IMR-90 (cell line): ENCODE measurements around the gene CNNM2. TPM values are rescaled to one million over a fixed set of nuclear protein-coding genes. Genes with fewer than 3 reads are reported as not detected.

Source experiments
- ATAC-seq: fragments of 200-7000 bp; cut with Tn5 transposase; 2 replicates; pipeline ENCODE4 v1.9.1; 2020; ENCODE audit warnings: low read depth, mild to moderate bottlenecking, moderate library complexity
- BruUV-seq: library from RNA; stranded (reverse); fragments of 400-500 nt; replicated peaks from 2 replicates; lab custom pipeline; 2021; lab: Mats Ljungman, UMichigan
- CTCF ChIA-PET: fragments of 300-600 bp; formaldehyde crosslinking; extraction: SDS; loops from one replicate; lab custom pipeline; 2021; ENCODE audit warnings: antibody characterized with exemption; lab: Yijun Ruan, JAX
- POLR2A ChIA-PET: fragments of 300-600 bp; sonication (Branson Sonifier 250); formaldehyde crosslinking; loops from one replicate; lab custom pipeline; 2022; ENCODE audit warnings: antibody characterized with exemption; ENCODE audit not compliant: unreplicated experiment; lab: Charles Lee
- DNase-seq: peaks from one replicate; pipeline ENCODE4 v3.0.0; 2013
- H2AFZ ChIP-seq: replicated peaks from 2 replicates; pipeline ENCODE3; 2013; ENCODE audit warnings: low read length, mild to moderate bottlenecking; ENCODE audit not compliant: poor library complexity
- H2AK5ac ChIP-seq: 2 replicates; pipeline ENCODE4 v1.6.1; 2013; ENCODE audit warnings: low read depth, low read length, inconsistent platforms
- H2AK9ac ChIP-seq: replicated peaks from 2 replicates; pipeline ENCODE3; 2013; ENCODE audit warnings: mild to moderate bottlenecking, low read depth, low read length, moderate library complexity; ENCODE audit not compliant: poor library complexity
- H2BK120ac ChIP-seq: 2 replicates; pipeline ENCODE4 v1.6.1; 2013; ENCODE audit warnings: low read depth, low read length, inconsistent platforms
- H2BK15ac ChIP-seq: 3 replicates; pipeline ENCODE4 v1.6.1; 2013; ENCODE audit warnings: low read depth, low read length, inconsistent platforms
- H2BK20ac ChIP-seq: 2 replicates; pipeline ENCODE4 v1.6.1; 2013; ENCODE audit warnings: low read depth, mild to moderate bottlenecking, inconsistent platforms, low read length, moderate library complexity
- H2BK5ac ChIP-seq: 2 replicates; pipeline ENCODE4 v1.6.1; 2013; ENCODE audit warnings: mild to moderate bottlenecking, low read depth, low read length, inconsistent platforms; ENCODE audit not compliant: poor library complexity, severe bottlenecking
- H3K14ac ChIP-seq: replicated peaks from 2 replicates; pipeline ENCODE4 v1.6.1; 2013; ENCODE audit warnings: low read depth, low read length, inconsistent platforms
- H3K18ac ChIP-seq: 2 replicates; pipeline ENCODE4 v1.6.1; 2013; ENCODE audit warnings: low read depth, low read length, control low read depth
- H3K23ac ChIP-seq: 2 replicates; pipeline ENCODE4 v1.6.1; 2013; ENCODE audit warnings: low read depth, low read length, inconsistent platforms
- H3K27ac ChIP-seq: 2 replicates; pipeline ENCODE4 v1.5.1; 2013; ENCODE audit warnings: mild to moderate bottlenecking, control low read depth, low read length; ENCODE audit not compliant: insufficient read depth
- H3K27me3 ChIP-seq: 2 replicates; pipeline ENCODE4 v1.6.1; 2013; ENCODE audit warnings: low read length; ENCODE audit not compliant: control insufficient read depth, insufficient read depth
- H3K36me3 ChIP-seq: 2 replicates; pipeline ENCODE4 v1.6.1; 2013; ENCODE audit warnings: low read length, mixed read lengths; ENCODE audit not compliant: control insufficient read depth, insufficient read depth
- H3K4ac ChIP-seq: 2 replicates; pipeline ENCODE4 v1.6.1; 2013; ENCODE audit warnings: low read depth, low read length, inconsistent platforms
- H3K4me1 ChIP-seq: 2 replicates; pipeline ENCODE4 v1.6.1; 2013; ENCODE audit warnings: low read length, mixed read lengths; ENCODE audit not compliant: control insufficient read depth, insufficient read depth
- H3K4me2 ChIP-seq: 2 replicates; pipeline ENCODE4 v1.6.1; 2013; ENCODE audit warnings: low read depth, mild to moderate bottlenecking, control low read depth, low read length, moderate library complexity
- H3K4me3 ChIP-seq: 2 replicates; pipeline ENCODE4 v1.5.1; 2013; ENCODE audit warnings: low read depth, mild to moderate bottlenecking, control low read depth, low read length, moderate library complexity; ENCODE audit not compliant: insufficient read depth
- H3K56ac ChIP-seq: 2 replicates; pipeline ENCODE4 v1.6.1; 2013; ENCODE audit warnings: low read length, inconsistent platforms; ENCODE audit not compliant: insufficient read depth; ENCODE audit errors: extremely low read depth
- H3K79me1 ChIP-seq, 2 experiments: 2 replicates each; pipeline ENCODE4 v1.6.1; 2013; ENCODE audit warnings: low read length in 2 of 2, inconsistent platforms in 1 of 2, low read depth in 1 of 2
- H3K9ac ChIP-seq: 2 replicates; pipeline ENCODE4 v1.6.1; 2013; ENCODE audit warnings: low read depth, low read length, control low read depth
- H3K9me1 ChIP-seq: 2 replicates; pipeline ENCODE4 v1.6.1; 2013; ENCODE audit warnings: low read length, inconsistent platforms; ENCODE audit not compliant: insufficient read depth
- H3K9me3 ChIP-seq: 2 replicates; pipeline ENCODE4 v1.6.1; 2013; ENCODE audit warnings: low read length; ENCODE audit not compliant: control insufficient read depth, insufficient read depth
- H4K20me1 ChIP-seq: 2 replicates; pipeline ENCODE4 v1.6.1; 2013; ENCODE audit warnings: low read length, inconsistent platforms; ENCODE audit not compliant: insufficient read depth
- H4K5ac ChIP-seq: 2 replicates; pipeline ENCODE4 v1.6.1; 2013; ENCODE audit warnings: mild to moderate bottlenecking, low read depth, low read length, control low read depth
- H4K8ac ChIP-seq, 2 experiments: 2 replicates each; pipeline ENCODE4 v1.6.1; 2013; ENCODE audit warnings: low read depth in 2 of 2, low read length in 2 of 2, control low read depth in 1 of 2, inconsistent platforms in 1 of 2
- H4K91ac ChIP-seq: 2 replicates; pipeline ENCODE4 v1.6.1; 2013; ENCODE audit warnings: low read depth, low read length, inconsistent platforms; ENCODE audit not compliant: insufficient read depth
- POLR2A ChIP-seq: IDR thresholded peaks from 2 replicates; pipeline ENCODE4 v1.6.1; 2012; ENCODE audit warnings: mild to moderate bottlenecking, low read depth, low read length
- RAD21 ChIP-seq: IDR thresholded peaks from 2 replicates; pipeline ENCODE4 v1.6.1; 2012; ENCODE audit warnings: low read length, improper control_type of control experiment
- RCOR1 ChIP-seq: IDR thresholded peaks from 2 replicates; pipeline ENCODE4 v1.6.1; 2012; ENCODE audit warnings: mild to moderate bottlenecking, low read length, improper control_type of control experiment; ENCODE audit not compliant: insufficient replicate concordance
- WGBS, 2 experiments: methylation state at CpG; one replicate each; pipeline versions ENCODE4 v1.1.5 to v1.1.7; 2013; ENCODE audit warnings: missing lambda C conversion rate in 2 of 2; ENCODE audit not compliant: insufficient read length in 1 of 2; ENCODE audit errors: extremely low coverage in 2 of 2; 5-methylcytosine and 5-hydroxymethylcytosine counted together
- dilution Hi-C: fragments of 300-500 bp; cut with HindIII; formaldehyde crosslinking; loops from one replicate; pipeline ENCODE4 v1.14.3; 2018; ENCODE audit warnings: low sequenced_read_pairs; ENCODE audit not compliant: unreplicated experiment
- in situ Hi-C: fragments of 300-500 bp; cut with MboI; formaldehyde crosslinking; loops from 3 replicates; pipeline ENCODE4 v1.14.3; 2019; ENCODE audit warnings: low sequenced_read_pairs, inconsistent platforms, mixed read lengths
- intact Hi-C: fragments of 100-400 bp; cut with micrococcal nuclease; formaldehyde crosslinking; loops from 2 replicates; pipeline ENCODE4 v1.10.0; 2022
- polyA plus RNA-seq, 3 experiments: library from polyadenylated mRNA; depleted of rRNA; stranded (reverse); fragments of >200 nt; gene quantifications; 2 replicates each; pipeline ENCODE4 v1.2.3, GENCODE V29; 2012; ENCODE audit warnings: low replicate concordance in 1 of 3
- total RNA-seq: library from RNA; depleted of rRNA; stranded (reverse); fragments of >200 nt; gene quantifications from 2 replicates; pipeline ENCODE4 v1.2.3, GENCODE V29; 2012

The CNNM2 gene
- total and polyA plus RNA-seq, 2 of the 4 experiments (the other 2 are of a cell fraction) = 4.7 to 5.6 TPM

- ATAC-seq = no peak
- dilution Hi-C loops = no loop called here
- DNase-seq = no peak
Observed at GRCh38 chr10:102906507-102906906, 11.6 kb upstream of the CNNM2 start.

More at GRCh38 chr10:102906507-102906906, 11.6 kb upstream of the CNNM2 start:
- Histone ChIP-seq H3K79me1 (no peaks in the 10 kb centered on the region), H3K4me2 (no peak overlapping the region), H3K9me3 (no peaks in the 10 kb centered on the region), H3K9ac (no peak overlapping the region), H4K8ac (no peak overlapping the region), H3K36me3 (no peaks in the 10 kb centered on the region), H2BK15ac (no peak overlapping the region), H4K20me1 (no peaks in the 10 kb centered on the region), H3K14ac (no peak overlapping the region), H3K27me3 (no peaks in the 10 kb centered on the region), H2BK20ac (no peak overlapping the region), H3K23ac (no peak overlapping the region), H4K91ac (no peak overlapping the region), H3K18ac (no peak overlapping the region), H3K9me1 (no peaks in the 10 kb centered on the region), H3K4me3 (no peak overlapping the region), H3K4me1 (no peaks in the 10 kb centered on the region), H3K4ac (no peak overlapping the region), H2BK120ac (no peak overlapping the region), H4K5ac (no peak overlapping the region), H2BK5ac (no peak overlapping the region), H3K56ac (no peak overlapping the region), H2AK9ac (no peak overlapping the region), H3K27ac (no peak overlapping the region), H2AK5ac (no peak overlapping the region), H2AFZ (no peak overlapping the region)
- POLR2A ChIA-PET = no interaction called here
- CTCF ChIA-PET = interaction anchor here (0.6 kb wide), 2 partner anchors 44 to 427 kb away, joined by 3 to 4 read pairs; no protein-coding TSS in a partner anchor
- intact Hi-C loops = no loop called here
- in situ Hi-C loops = no loop called here
- no TSS peak for BruUV-seq
- TF ChIP-seq RAD21 (no peak), RCOR1 (no peak), POLR2A (no peak)
- WGBS, 2 experiments = no CpG with 5 or more reads among the region's 4 CpGs
